HepG2 (cell line): ENCODE data around the gene KIAA1217. TPM values are rescaled to one million over a fixed set of nuclear protein-coding genes. Genes with fewer than 3 reads are reported as not detected.

Experiments
- ATAC-seq: fragments of 200-7000 bp; cut with Tn5 transposase; 3 replicates; pipeline ENCODE4 v1.9.1; 2020; ENCODE audit warnings: mild to moderate bottlenecking, moderate library complexity
- BruUV-seq: library from RNA; stranded (reverse); fragments of 400-500 nt; replicated peaks from 2 replicates; lab custom pipeline; 2021; lab: Mats Ljungman, UMichigan
- CTCF ChIA-PET: fragments of 300-600 bp; formaldehyde crosslinking; extraction: SDS; loops from one replicate; lab custom pipeline; 2021; ENCODE audit warnings: low total read pairs, inconsistent platforms, low intra/inter-chr PET ratio; lab: Yijun Ruan, JAX
- POLR2A ChIA-PET: fragments of 350-600 bp; sonication (Branson Sonifier 250); formaldehyde crosslinking; loops from one replicate; lab custom pipeline; 2020; ENCODE audit warnings: antibody characterized with exemption, inconsistent platforms; lab: Yijun Ruan, JAX
- DNase-seq: peaks from one replicate; pipeline ENCODE4 v3.0.0-alpha.2; 2015; ENCODE audit warnings: low spot score
- FAIRE-seq: peaks from 3 replicates; lab custom pipeline; 2011; peaks lifted over from hg19 to GRCh38; lab: Jason Lieb, UNC
- H2AFZ ChIP-seq: one replicate; pipeline ENCODE4 v1.6.1; 2011; ENCODE audit warnings: low read length, inconsistent platforms
- H3K27ac ChIP-seq: fragments of 300-600 bp; 3 replicates; pipeline ENCODE4 v1.8.0; 2011; ENCODE audit warnings: mixed run types, mild to moderate bottlenecking, mixed read lengths, low read length, inconsistent platforms; ENCODE audit not compliant: insufficient read depth; ENCODE audit errors: extremely low read length
- H3K27me3 ChIP-seq, 2 experiments: fragments of 200-600 bp in 1 of 2; 2 replicates in 1 of 2; 3 replicates in 1 of 2; pipeline versions ENCODE4 v1.6.0 to v1.8.0; 2011; ENCODE audit warnings: low read length in 2 of 2, mild to moderate bottlenecking in 2 of 2, moderate library complexity in 2 of 2, inconsistent platforms in 1 of 2; ENCODE audit not compliant: insufficient read depth in 2 of 2, control insufficient read depth in 1 of 2
- H3K36me3 ChIP-seq, 2 experiments: fragments of 200-600 bp in 1 of 2; replicated peaks in 1 of 2; 2 replicates in 1 of 2; 3 replicates in 1 of 2; pipeline versions ENCODE4 v1.5.1 to v1.8.0; 2011; ENCODE audit warnings: low read length in 2 of 2, inconsistent platforms in 1 of 2; ENCODE audit not compliant: insufficient read depth in 2 of 2, control insufficient read depth in 1 of 2
- H3K4me1 ChIP-seq: 2 replicates; pipeline ENCODE4 v1.5.1; 2012; ENCODE audit warnings: low read length, inconsistent platforms; ENCODE audit not compliant: insufficient read depth
- H3K4me2 ChIP-seq: 2 replicates; pipeline ENCODE4 v1.6.0; 2011; ENCODE audit warnings: low read depth, low read length, inconsistent platforms
- H3K4me3 ChIP-seq, 3 experiments: fragments of 200-600 bp in 1 of 3; sonication (generic), shearing (Covaris generic) in 1 of 3; replicated peaks in 1 of 3; 2 replicates each; pipeline ENCODE4 v1.5.1; 2011 to 2016; ENCODE audit warnings: low read length in 3 of 3, inconsistent platforms in 2 of 3, low read depth in 2 of 3, mild to moderate bottlenecking in 2 of 3, control low read depth in 1 of 3, mixed read lengths in 1 of 3; ENCODE audit not compliant: insufficient read depth in 1 of 3
- H3K79me2 ChIP-seq: one replicate; pipeline ENCODE4 v1.6.1; 2011; ENCODE audit warnings: low read length, inconsistent platforms; ENCODE audit not compliant: insufficient read depth
- H3K9ac ChIP-seq: 2 replicates; pipeline ENCODE4 v1.6.0; 2011; ENCODE audit warnings: mild to moderate bottlenecking, low read depth, low read length, inconsistent platforms; ENCODE audit not compliant: insufficient read depth
- H3K9me3 ChIP-seq: 2 replicates; pipeline ENCODE4 v1.5.1; 2012; ENCODE audit warnings: mild to moderate bottlenecking, low read length
- H4K20me1 ChIP-seq: 2 replicates; pipeline ENCODE4 v1.6.0; 2011; ENCODE audit warnings: inconsistent platforms, mild to moderate bottlenecking, low read length, moderate library complexity; ENCODE audit not compliant: insufficient read depth
- ESRRA ChIP-seq: sonication (generic); formaldehyde crosslinking; IDR thresholded peaks from 2 replicates; pipeline ENCODE4 v1.5.1; 2020; ENCODE audit warnings: mild to moderate bottlenecking, low read depth, missing genetic modification reagents
- KDM5A ChIP-seq: fragments of 200-600 bp; sonication (generic); IDR thresholded peaks from 2 replicates; pipeline ENCODE4 v1.7.0; 2018; ENCODE audit warnings: antibody characterized with exemption, mild to moderate bottlenecking, low read length, borderline replicate concordance
- WGBS: methylation state at CpG from one replicate; pipeline ENCODE4 v1.1.6; 2017; ENCODE audit warnings: low lambda C conversion rate; 5-methylcytosine and 5-hydroxymethylcytosine counted together
- in situ Hi-C: cut with HindIII; loops from 2 replicates; pipeline ENCODE4 v1.10.0; 2017; ENCODE audit warnings: low pct_unique_long_range_greater_than_20kb; ENCODE audit not compliant: extremely low pct_ligation_motif_present
- intact Hi-C: fragments of 100-400 bp; cut with micrococcal nuclease; formaldehyde crosslinking; loops from one replicate; pipeline ENCODE4 v1.10.0; 2022; ENCODE audit not compliant: unreplicated experiment
- polyA plus RNA-seq, 8 experiments: library from polyadenylated mRNA; depleted of rRNA in 3 of 8; stranded (reverse) in 7 of 8; unstranded in 1 of 8; fragments of >200 nt; fragmentation: Illumina TruSeq in 4 of 8; extraction: Trizol in 4 of 8; gene quantifications; 2 replicates each; pipeline versions ENCODE4 v1.2.1 to v1.2.3, GENCODE V29; 2011 to 2016; ENCODE audit warnings: low read depth in 4 of 8, missing spikeins in 1 of 8, mixed read lengths in 1 of 8; ENCODE audit not compliant: insufficient read depth in 1 of 8
- total RNA-seq, 5 experiments: library from RNA; depleted of rRNA; stranded (reverse); fragments of >200 nt; fragmentation: Illumina TruSeq; extraction: Trizol; gene quantifications; 2 replicates each; pipeline ENCODE4 v1.2.3, GENCODE V29; 2016; ENCODE audit warnings: low read depth in 1 of 5
- TF ChIP-seq, protein P1 (sequence below): sonication (generic); formaldehyde crosslinking; IDR thresholded peaks from 2 replicates; pipeline ENCODE4 v1.8.1; 2022; ENCODE audit warnings: low read depth, mild to moderate bottlenecking, missing genetic modification reagents

The KIAA1217 gene
- total and polyA plus RNA-seq, 2 of the 13 experiments (the other 11 are each of a cell fraction or from before 2014, with no cell fraction given) = 4.6 to 10.9 TPM

GRCh38 chr10:24207781-24208611 is 942 bp upstream of the KIAA1217 start (continued):
- TF ChIP-seq, protein P1, sequence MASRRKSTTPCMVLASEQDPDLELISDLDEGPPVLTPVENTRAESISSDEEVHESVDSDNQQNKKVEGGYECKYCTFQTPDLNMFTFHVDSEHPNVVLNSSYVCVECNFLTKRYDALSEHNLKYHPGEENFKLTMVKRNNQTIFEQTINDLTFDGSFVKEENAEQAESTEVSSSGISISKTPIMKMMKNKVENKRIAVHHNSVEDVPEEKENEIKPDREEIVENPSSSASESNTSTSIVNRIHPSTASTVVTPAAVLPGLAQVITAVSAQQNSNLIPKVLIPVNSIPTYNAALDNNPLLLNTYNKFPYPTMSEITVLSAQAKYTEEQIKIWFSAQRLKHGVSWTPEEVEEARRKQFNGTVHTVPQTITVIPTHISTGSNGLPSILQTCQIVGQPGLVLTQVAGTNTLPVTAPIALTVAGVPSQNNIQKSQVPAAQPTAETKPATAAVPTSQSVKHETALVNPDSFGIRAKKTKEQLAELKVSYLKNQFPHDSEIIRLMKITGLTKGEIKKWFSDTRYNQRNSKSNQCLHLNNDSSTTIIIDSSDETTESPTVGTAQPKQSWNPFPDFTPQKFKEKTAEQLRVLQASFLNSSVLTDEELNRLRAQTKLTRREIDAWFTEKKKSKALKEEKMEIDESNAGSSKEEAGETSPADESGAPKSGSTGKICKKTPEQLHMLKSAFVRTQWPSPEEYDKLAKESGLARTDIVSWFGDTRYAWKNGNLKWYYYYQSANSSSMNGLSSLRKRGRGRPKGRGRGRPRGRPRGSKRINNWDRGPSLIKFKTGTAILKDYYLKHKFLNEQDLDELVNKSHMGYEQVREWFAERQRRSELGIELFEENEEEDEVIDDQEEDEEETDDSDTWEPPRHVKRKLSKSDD (CRISPR knock-in tag) = no peak

- WGBS = 0% methylated on average over 5 of the region's 5 CpGs
- ChIA-PET CTCF (no interaction called here), POLR2A (interaction anchor here (0.7 to 1.3 kb wide), 4 partner anchors 16 to 872 kb away, joined by 3 to 4 read pairs (median 3); no protein-coding TSS in a partner anchor)
- H3K4me1 ChIP-seq = peaks cover 57% of the 10 kb centered on the region
- H3K4me3 ChIP-seq = peak overlapping the region; percentile 70 to 88 (median 80)
- H3K27ac ChIP-seq = peak overlapping the region; percentile 90
- H3K9ac ChIP-seq = peak overlapping the region; percentile 79
- TF ChIP-seq KDM5A (peak; percentile 24; the same call in 1 of the 2 replicates), ESRRA (CRISPR knock-in tag) (no peak)
- FAIRE-seq = no peak
- in situ Hi-C loops (loop anchor here (10.0 kb wide), 1 partner anchor 345 kb away; no protein-coding TSS in a partner anchor), intact Hi-C loops (loop anchor here (5.0 kb wide), 1 partner anchor 108 kb away; no protein-coding TSS in a partner anchor)
- peak overlapping the region; percentile 84 for H3K4me2 ChIP-seq
- peaks cover 4% of the 10 kb centered on the region; the same call in 1 of the 2 replicates for H4K20me1 ChIP-seq
- H3K9me3 ChIP-seq = no peaks in the 10 kb centered on the region
- TSS peak; percentile 75 for BruUV-seq
- H3K36me3 ChIP-seq = no peaks in the 10 kb centered on the region
- H2AFZ ChIP-seq = no peak overlapping the region
- 0 out of 3 replicates have a peak, but pooled peaks have one; percentile 1 for ATAC-seq
- peaks cover 14% of the 10 kb centered on the region for H3K79me2 ChIP-seq
- no peak for DNase-seq
- H3K27me3 ChIP-seq = no peaks in the 10 kb centered on the region
These were observed 464 bp downstream of the KIAA1217 start for GRCh38 chr10:24209432-24209771.
